A673 (cell line): Measurements from ENCODE around the gene MPRIP.

Experiments
- EZH2 ChIP-seq: fragments of 200-600 bp; sonication (generic); IDR thresholded peaks from 2 replicates; pipeline ENCODE4 v1.6.1; 2017; ENCODE audit warnings: borderline replicate concordance, low read depth, mild to moderate bottlenecking, mixed read lengths, antibody characterized with exemption, low read length; ENCODE audit not compliant: poor library complexity, severe bottlenecking
- TF ChIP-seq, protein P1 (sequence below): fragments of 300-800, 200-600 bp; sonication (generic); conservative IDR thresholded peaks from 2 replicates; pipeline ENCODE4 v1.5.1; 2017; ENCODE audit warnings: low read depth, mild to moderate bottlenecking, antibody characterized with exemption, low read length, moderate library complexity, mixed read lengths

DNA sequence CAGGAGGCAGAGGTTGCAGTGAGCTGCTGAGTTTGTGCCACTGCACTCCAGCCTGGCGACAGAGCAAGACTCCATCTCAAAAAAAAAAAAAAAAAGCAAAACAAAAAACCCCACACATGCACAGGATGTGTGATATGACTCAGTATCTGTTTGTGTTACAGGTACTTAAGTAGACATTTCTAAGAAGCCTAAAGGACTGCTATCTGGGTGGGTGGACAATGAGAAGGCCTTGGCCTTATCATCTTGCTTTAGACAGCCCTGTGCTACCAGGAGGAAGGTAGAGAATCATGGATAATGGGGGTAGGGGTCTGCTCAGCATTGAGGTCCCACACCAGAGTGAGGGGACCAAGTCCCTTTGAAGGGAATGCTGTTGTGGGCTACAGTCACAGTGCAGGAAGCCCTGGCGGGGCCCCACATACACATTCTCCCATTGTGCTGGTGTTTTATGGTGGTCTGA lies 137.1 kb downstream of the MPRIP start:
- TF ChIP-seq EZH2, result no peak
- TF ChIP-seq, protein P1, sequence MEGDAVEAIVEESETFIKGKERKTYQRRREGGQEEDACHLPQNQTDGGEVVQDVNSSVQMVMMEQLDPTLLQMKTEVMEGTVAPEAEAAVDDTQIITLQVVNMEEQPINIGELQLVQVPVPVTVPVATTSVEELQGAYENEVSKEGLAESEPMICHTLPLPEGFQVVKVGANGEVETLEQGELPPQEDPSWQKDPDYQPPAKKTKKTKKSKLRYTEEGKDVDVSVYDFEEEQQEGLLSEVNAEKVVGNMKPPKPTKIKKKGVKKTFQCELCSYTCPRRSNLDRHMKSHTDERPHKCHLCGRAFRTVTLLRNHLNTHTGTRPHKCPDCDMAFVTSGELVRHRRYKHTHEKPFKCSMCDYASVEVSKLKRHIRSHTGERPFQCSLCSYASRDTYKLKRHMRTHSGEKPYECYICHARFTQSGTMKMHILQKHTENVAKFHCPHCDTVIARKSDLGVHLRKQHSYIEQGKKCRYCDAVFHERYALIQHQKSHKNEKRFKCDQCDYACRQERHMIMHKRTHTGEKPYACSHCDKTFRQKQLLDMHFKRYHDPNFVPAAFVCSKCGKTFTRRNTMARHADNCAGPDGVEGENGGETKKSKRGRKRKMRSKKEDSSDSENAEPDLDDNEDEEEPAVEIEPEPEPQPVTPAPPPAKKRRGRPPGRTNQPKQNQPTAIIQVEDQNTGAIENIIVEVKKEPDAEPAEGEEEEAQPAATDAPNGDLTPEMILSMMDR, result no peak
